SK-N-SH (cell line): ENCODE data around the gene SPRN.
A peak's percentile ranks its signal among the peaks of the same experiment; 100 is the strongest.

Experiments used
- EP300 ChIP-seq, 2 experiments: IDR thresholded peaks; 2 replicates each; pipeline versions ENCODE4 v1.4.0 to v1.6.1; 2012; ENCODE audit warnings: borderline replicate concordance in 1 of 2, low read depth in 1 of 2, low read length in 1 of 2
- EZH2phosphoT487 ChIP-seq: fragments of 200-600 bp; sonication (generic); IDR thresholded peaks from 2 replicates; pipeline ENCODE4 v1.6.1; 2017; ENCODE audit warnings: low read depth, mixed run types, mild to moderate bottlenecking, antibody characterized with exemption, moderate library complexity, borderline replicate concordance
- MXI1 ChIP-seq: IDR thresholded peaks from 2 replicates; pipeline ENCODE4 v1.6.1; 2012; ENCODE audit warnings: mild to moderate bottlenecking, low read depth, low read length, improper control_type of control experiment
- NRF1 ChIP-seq: IDR thresholded peaks from 2 replicates; pipeline ENCODE4 v1.6.1; 2012; ENCODE audit warnings: low read depth, mild to moderate bottlenecking, low read length
- POLR2AphosphoS5 ChIP-seq: IDR thresholded peaks from 2 replicates; pipeline ENCODE4 v1.6.1; 2012; ENCODE audit warnings: low read depth, low read length
- SIN3A ChIP-seq: IDR thresholded peaks from 2 replicates; pipeline ENCODE4 v1.6.1; 2012; ENCODE audit warnings: low read depth, mild to moderate bottlenecking, low read length, moderate library complexity, borderline replicate concordance
- TF ChIP-seq, protein P1 (sequence below): IDR thresholded peaks from 2 replicates; pipeline ENCODE4 v1.6.1; 2012; ENCODE audit warnings: mild to moderate bottlenecking, low read depth, low read length, moderate library complexity
- TF ChIP-seq, protein P2 (sequence below): fragments of 200-600 bp; sonication (generic); IDR thresholded peaks from 2 replicates; pipeline ENCODE4 v1.6.1; 2017; ENCODE audit warnings: antibody characterized with exemption, mild to moderate bottlenecking, moderate library complexity

DNA sequence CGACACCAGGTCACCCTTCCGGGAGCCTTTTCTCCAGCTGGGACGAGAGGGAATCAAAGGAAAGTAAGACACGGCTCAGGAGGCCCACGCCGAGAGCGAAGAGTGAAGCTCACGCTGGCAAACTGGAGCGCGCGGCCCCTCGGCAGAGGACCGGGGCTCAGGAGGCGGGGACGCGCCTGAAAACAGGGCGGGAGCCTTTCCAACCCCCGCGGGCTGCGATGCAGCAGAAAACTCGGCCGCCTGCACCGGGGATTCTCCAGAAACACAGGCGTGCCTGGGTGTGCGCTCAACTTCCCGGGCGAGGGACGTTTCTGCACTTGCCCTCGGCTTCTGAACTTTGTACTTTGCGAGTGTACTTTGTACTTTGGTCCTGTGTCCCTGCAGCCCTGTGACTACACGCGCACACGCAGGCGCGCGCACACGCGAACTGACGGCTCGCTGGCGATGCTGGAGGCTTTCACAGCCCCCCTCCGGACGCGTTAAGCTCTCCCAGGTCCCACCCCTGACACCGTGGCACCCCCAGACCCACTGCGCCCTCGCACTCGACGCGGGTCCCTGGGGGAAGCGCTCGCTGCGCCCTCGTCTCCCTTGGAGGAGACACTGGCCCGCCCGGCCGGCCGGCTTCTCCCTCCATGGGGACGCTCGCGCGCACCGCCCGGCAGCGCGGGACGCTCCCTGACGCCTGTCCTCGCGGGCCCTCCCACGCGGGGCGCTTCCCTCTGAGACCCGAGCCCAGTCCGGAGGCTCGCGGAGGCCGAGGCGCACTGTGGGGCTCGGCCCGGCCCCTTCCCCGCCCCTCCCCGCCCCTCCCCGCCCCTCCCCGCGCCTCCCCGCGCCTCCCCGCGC lies 46.0 kb downstream of the SPRN start:
- TF ChIP-seq EZH2phosphoT487 (no peak), POLR2AphosphoS5 (no peak), SIN3A (no peak), NRF1 (peak; percentile 38), EP300 (IDR thresholded peaks at IDR 0.05; ENCODE audit: borderline replicate concordance in 1 of 2, low read depth in 1 of 2, low read length in 1 of 2) (no peak), MXI1 (0 out of 2 replicates have a peak, but pooled peaks have one; percentile 9)
- TF ChIP-seq, protein P1, sequence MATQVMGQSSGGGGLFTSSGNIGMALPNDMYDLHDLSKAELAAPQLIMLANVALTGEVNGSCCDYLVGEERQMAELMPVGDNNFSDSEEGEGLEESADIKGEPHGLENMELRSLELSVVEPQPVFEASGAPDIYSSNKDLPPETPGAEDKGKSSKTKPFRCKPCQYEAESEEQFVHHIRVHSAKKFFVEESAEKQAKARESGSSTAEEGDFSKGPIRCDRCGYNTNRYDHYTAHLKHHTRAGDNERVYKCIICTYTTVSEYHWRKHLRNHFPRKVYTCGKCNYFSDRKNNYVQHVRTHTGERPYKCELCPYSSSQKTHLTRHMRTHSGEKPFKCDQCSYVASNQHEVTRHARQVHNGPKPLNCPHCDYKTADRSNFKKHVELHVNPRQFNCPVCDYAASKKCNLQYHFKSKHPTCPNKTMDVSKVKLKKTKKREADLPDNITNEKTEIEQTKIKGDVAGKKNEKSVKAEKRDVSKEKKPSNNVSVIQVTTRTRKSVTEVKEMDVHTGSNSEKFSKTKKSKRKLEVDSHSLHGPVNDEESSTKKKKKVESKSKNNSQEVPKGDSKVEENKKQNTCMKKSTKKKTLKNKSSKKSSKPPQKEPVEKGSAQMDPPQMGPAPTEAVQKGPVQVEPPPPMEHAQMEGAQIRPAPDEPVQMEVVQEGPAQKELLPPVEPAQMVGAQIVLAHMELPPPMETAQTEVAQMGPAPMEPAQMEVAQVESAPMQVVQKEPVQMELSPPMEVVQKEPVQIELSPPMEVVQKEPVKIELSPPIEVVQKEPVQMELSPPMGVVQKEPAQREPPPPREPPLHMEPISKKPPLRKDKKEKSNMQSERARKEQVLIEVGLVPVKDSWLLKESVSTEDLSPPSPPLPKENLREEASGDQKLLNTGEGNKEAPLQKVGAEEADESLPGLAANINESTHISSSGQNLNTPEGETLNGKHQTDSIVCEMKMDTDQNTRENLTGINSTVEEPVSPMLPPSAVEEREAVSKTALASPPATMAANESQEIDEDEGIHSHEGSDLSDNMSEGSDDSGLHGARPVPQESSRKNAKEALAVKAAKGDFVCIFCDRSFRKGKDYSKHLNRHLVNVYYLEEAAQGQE = no peak
- TF ChIP-seq, protein P2, sequence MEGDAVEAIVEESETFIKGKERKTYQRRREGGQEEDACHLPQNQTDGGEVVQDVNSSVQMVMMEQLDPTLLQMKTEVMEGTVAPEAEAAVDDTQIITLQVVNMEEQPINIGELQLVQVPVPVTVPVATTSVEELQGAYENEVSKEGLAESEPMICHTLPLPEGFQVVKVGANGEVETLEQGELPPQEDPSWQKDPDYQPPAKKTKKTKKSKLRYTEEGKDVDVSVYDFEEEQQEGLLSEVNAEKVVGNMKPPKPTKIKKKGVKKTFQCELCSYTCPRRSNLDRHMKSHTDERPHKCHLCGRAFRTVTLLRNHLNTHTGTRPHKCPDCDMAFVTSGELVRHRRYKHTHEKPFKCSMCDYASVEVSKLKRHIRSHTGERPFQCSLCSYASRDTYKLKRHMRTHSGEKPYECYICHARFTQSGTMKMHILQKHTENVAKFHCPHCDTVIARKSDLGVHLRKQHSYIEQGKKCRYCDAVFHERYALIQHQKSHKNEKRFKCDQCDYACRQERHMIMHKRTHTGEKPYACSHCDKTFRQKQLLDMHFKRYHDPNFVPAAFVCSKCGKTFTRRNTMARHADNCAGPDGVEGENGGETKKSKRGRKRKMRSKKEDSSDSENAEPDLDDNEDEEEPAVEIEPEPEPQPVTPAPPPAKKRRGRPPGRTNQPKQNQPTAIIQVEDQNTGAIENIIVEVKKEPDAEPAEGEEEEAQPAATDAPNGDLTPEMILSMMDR = no peak
